H1 (cell line): Measurements from ENCODE around the gene SHISA8. TPM values are rescaled to one million over a fixed set of nuclear protein-coding genes. Genes with fewer than 3 reads are reported as not detected.

ENCODE experiments used
- ASH2L ChIP-seq: fragments of 200-600, 300-600 bp; sonication (generic); IDR thresholded peaks from one replicate; pipeline ENCODE4 v1.7.1; 2017; ENCODE audit warnings: low read length
- EZH2 ChIP-seq: fragments of 200-600 bp; sonication (generic); IDR thresholded peaks from 2 replicates; pipeline ENCODE4 v1.7.1; 2012; ENCODE audit warnings: low read depth, mild to moderate bottlenecking, moderate library complexity, low read length, inconsistent platforms; ENCODE audit not compliant: severe bottlenecking
- KDM4A ChIP-seq: IDR thresholded peaks from one replicate; pipeline ENCODE4 v1.7.1; 2012; ENCODE audit warnings: low read depth, mild to moderate bottlenecking, moderate library complexity, low read length, inconsistent platforms; ENCODE audit not compliant: severe bottlenecking
- RBBP5 ChIP-seq: IDR thresholded peaks from 2 replicates; pipeline ENCODE4 v1.7.1; 2012; ENCODE audit warnings: low read depth, mild to moderate bottlenecking, inconsistent platforms, low read length, moderate library complexity, borderline replicate concordance
- RNF2 ChIP-seq: fragments of 200-900, 300-1000 bp; sonication (generic); IDR thresholded peaks from 2 replicates; pipeline ENCODE4 v1.7.1; 2016; ENCODE audit warnings: borderline replicate concordance, low read depth, mild to moderate bottlenecking, antibody characterized with exemption, low read length; ENCODE audit not compliant: poor library complexity, severe bottlenecking; ENCODE audit errors: missing control alignments
- RXRA ChIP-seq: IDR thresholded peaks from 2 replicates; pipeline ENCODE4 v1.6.1; 2011; ENCODE audit warnings: low read depth, mild to moderate bottlenecking, low read length, moderate library complexity; ENCODE audit not compliant: insufficient read depth
- SIRT6 ChIP-seq: IDR thresholded peaks from one replicate; pipeline ENCODE4 v1.7.1; 2012; ENCODE audit warnings: low read length, inconsistent platforms
- polyA plus RNA-seq, 7 experiments: library from polyadenylated mRNA; depleted of rRNA in 3 of 7; stranded (reverse) in 5 of 7; unstranded in 2 of 7; fragments of >200 nt in 5 of 7; fragments of 200-250 nt in 2 of 7; gene quantifications; 1 replicate in 5 of 7; 2 replicates in 1 of 7; 4 replicates in 1 of 7; pipeline versions ENCODE4 v1.2.1 to v1.2.3, GENCODE V29; 2011 to 2013; ENCODE audit warnings: missing spikeins in 2 of 7, mixed read lengths in 2 of 7
- total RNA-seq: library from RNA; stranded (reverse); fragmentation: NEBNext Ultra II Directional; extraction: Animal tissue kit (Norgen Biotek cat#: 25700); gene quantifications from 2 replicates; pipeline ENCODE4 v1.2.1, GENCODE V29; 2021
- TF ChIP-seq, protein P1 (sequence below): fragments of 300-600 bp; sonication (generic); IDR thresholded peaks from 2 replicates; pipeline ENCODE4 v1.7.1; 2012; ENCODE audit warnings: low read length, moderate library complexity, mild to moderate bottlenecking, inconsistent platforms; ENCODE audit not compliant: insufficient replicate concordance

The SHISA8 gene
- total and polyA plus RNA-seq, 2 of the 8 experiments (the other 6 are each of a cell fraction or from before 2014, with no cell fraction given) = 0.14 to 0.89 TPM

DNA sequence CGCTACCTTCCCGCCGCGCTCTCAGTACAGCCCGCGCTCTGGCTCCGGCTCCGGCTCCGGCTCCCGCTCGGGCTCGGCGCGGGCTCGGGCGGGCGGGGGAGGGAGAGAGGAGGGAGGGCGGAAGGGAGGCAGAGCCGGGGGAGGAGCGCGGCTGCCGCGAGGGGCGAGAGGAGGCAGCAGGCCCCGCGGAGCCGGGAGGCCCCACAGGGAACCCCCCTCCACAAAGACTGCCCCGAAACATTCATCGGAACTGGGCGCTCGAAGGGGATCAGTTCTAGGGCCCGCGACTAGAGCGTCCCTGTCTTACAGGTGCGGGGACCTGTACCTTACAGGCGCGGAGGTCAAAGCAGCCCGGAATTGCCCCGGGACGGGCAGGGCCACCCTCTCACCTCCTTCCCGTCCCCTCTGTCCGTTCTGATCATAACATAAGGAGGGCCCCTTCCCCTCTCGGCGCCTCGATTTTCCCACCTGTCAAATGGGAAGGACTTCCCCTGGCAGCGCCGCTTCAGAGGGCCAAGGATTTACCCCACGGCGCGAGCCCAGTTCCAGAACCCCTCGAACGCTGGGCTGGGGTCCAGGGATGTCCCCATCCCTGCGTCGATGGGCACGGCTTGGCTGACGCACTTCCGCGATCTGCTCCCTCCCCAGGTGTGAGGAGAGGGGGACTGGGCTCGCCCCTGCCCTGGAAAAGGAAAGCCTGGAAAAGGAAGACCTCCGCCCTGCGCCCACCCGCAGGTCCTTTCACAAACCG is at the start of gene SHISA8 (continued):
- TF ChIP-seq, protein P1, sequence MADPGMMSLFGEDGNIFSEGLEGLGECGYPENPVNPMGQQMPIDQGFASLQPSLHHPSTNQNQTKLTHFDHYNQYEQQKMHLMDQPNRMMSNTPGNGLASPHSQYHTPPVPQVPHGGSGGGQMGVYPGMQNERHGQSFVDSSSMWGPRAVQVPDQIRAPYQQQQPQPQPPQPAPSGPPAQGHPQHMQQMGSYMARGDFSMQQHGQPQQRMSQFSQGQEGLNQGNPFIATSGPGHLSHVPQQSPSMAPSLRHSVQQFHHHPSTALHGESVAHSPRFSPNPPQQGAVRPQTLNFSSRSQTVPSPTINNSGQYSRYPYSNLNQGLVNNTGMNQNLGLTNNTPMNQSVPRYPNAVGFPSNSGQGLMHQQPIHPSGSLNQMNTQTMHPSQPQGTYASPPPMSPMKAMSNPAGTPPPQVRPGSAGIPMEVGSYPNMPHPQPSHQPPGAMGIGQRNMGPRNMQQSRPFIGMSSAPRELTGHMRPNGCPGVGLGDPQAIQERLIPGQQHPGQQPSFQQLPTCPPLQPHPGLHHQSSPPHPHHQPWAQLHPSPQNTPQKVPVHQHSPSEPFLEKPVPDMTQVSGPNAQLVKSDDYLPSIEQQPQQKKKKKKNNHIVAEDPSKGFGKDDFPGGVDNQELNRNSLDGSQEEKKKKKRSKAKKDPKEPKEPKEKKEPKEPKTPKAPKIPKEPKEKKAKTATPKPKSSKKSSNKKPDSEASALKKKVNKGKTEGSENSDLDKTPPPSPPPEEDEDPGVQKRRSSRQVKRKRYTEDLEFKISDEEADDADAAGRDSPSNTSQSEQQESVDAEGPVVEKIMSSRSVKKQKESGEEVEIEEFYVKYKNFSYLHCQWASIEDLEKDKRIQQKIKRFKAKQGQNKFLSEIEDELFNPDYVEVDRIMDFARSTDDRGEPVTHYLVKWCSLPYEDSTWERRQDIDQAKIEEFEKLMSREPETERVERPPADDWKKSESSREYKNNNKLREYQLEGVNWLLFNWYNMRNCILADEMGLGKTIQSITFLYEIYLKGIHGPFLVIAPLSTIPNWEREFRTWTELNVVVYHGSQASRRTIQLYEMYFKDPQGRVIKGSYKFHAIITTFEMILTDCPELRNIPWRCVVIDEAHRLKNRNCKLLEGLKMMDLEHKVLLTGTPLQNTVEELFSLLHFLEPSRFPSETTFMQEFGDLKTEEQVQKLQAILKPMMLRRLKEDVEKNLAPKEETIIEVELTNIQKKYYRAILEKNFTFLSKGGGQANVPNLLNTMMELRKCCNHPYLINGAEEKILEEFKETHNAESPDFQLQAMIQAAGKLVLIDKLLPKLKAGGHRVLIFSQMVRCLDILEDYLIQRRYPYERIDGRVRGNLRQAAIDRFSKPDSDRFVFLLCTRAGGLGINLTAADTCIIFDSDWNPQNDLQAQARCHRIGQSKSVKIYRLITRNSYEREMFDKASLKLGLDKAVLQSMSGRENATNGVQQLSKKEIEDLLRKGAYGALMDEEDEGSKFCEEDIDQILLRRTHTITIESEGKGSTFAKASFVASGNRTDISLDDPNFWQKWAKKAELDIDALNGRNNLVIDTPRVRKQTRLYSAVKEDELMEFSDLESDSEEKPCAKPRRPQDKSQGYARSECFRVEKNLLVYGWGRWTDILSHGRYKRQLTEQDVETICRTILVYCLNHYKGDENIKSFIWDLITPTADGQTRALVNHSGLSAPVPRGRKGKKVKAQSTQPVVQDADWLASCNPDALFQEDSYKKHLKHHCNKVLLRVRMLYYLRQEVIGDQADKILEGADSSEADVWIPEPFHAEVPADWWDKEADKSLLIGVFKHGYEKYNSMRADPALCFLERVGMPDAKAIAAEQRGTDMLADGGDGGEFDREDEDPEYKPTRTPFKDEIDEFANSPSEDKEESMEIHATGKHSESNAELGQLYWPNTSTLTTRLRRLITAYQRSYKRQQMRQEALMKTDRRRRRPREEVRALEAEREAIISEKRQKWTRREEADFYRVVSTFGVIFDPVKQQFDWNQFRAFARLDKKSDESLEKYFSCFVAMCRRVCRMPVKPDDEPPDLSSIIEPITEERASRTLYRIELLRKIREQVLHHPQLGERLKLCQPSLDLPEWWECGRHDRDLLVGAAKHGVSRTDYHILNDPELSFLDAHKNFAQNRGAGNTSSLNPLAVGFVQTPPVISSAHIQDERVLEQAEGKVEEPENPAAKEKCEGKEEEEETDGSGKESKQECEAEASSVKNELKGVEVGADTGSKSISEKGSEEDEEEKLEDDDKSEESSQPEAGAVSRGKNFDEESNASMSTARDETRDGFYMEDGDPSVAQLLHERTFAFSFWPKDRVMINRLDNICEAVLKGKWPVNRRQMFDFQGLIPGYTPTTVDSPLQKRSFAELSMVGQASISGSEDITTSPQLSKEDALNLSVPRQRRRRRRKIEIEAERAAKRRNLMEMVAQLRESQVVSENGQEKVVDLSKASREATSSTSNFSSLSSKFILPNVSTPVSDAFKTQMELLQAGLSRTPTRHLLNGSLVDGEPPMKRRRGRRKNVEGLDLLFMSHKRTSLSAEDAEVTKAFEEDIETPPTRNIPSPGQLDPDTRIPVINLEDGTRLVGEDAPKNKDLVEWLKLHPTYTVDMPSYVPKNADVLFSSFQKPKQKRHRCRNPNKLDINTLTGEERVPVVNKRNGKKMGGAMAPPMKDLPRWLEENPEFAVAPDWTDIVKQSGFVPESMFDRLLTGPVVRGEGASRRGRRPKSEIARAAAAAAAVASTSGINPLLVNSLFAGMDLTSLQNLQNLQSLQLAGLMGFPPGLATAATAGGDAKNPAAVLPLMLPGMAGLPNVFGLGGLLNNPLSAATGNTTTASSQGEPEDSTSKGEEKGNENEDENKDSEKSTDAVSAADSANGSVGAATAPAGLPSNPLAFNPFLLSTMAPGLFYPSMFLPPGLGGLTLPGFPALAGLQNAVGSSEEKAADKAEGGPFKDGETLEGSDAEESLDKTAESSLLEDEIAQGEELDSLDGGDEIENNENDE = no peak
- TF ChIP-seq KDM4A (peak; percentile 85), ASH2L (peak; percentile 64), RNF2 (peak; percentile 86), RXRA (no peak), EZH2 (peak; percentile 81), SIRT6 (no peak), RBBP5 (0 out of 2 replicates have a peak, but pooled peaks have one; percentile 52)
